ENCODE data around the gene TPM4.

Gene TPM4

DNA sequence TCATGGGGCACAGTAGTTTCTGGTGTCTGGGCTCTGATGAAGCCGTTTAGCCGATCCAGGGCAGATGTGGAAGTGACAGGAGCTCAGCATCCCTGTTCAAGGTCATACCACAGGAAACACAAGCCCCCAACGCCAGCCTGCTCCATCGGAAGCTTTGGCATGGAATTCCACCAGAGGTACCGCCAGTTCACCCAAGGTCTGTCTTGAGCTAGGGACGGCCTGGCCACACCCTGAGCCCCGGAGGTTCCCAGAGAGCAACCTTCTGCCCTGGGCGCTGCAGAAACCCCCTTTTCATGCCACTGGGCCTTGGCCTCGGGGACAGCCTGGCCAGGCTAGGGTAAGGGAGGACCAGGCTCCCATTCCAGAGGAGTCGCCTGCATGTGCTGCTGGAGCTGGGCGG, 39.4 kb upstream of the TPM4 start:
- intact Hi-C loops (cut with micrococcal nuclease), result no loop called here
- H3K4me1 Mint-ChIP-seq (ENCODE audit: low read depth), result peaks cover 8% of the 10 kb centered on the region
- no peak overlapping the region for H3K4me3 Mint-ChIP-seq
- no peaks in the 10 kb centered on the region for H3K9me3 Mint-ChIP-seq
- H3K27ac Mint-ChIP-seq, result no peak overlapping the region
- H3K27me3 Mint-ChIP-seq, result no peaks in the 10 kb centered on the region
- no peaks in the 10 kb centered on the region for H3K36me3 Mint-ChIP-seq (ENCODE audit: low read depth)

DNA sequence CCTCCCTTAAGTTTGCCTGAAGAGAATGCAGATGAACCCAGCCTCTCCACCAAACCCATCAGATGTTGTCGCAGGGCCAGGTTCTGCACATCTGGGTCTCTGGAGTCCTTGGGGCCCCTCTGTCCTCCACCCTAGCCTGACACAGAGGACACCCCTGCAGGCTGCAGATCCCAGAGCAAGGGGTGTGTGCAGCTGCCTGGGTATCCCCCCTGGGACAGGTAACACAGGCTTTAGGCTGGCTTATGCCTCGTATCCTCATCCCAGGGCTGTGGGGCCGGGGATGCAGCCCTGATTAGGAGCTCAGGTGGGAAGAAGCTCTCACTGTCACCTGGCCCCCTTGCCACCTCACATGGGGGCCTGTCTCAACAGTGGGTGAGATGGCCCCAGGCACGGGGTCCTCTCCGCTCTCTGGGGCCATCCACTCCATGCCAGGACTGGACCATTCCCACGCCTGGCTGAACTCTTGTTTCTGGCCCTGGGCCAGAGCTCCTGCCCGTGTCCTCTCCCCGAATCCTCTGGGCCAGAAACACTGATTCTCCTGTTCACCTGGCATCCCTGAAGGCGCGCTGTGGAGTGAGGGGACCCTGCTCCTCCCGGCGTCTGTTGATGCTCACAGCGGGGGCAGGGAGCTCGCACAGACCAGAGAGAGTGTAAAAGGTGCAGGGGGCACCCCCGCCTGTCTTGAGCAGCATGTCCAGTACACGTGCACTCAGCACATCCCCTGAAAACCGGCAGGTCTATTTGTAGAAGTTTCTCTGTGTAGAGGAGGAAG, 38.7 kb upstream of the TPM4 start:
- no peak overlapping the region for H3K4me3 Mint-ChIP-seq
- intact Hi-C loops (cut with micrococcal nuclease), result no loop called here
- H3K4me1 Mint-ChIP-seq (ENCODE audit: low read depth), result peaks cover 8% of the 10 kb centered on the region

DNA sequence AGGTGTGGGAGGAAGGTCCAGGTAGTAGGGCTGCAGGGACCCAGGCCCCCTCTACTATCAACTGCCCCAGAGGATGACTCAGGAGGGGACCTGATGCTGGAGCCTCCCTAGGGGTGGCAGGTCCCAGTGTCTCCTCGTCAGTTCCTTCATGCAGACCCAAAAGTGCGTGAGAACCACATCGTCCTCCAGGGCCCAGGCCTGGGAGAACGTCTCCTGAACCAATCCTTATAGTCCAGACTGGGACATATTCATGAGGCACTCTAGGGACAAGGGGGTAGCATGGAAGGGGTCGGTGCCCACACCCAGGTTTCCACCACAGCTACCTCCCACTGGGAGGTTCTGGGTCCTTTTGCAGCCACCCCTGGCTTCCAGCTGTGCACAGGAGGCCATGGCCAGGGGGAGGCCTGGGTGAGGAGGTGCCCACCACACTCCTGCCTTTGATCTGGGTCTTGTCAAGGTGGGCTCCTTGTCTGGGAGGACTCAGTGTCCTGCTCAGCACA, 38.0 kb upstream of the TPM4 start:
- Mint-ChIP-seq H3K27me3 (peaks cover 6% of the 10 kb centered on the region), H3K4me3 (no peak overlapping the region), H3K36me3 (ENCODE audit: low read depth) (no peaks in the 10 kb centered on the region), H3K9me3 (no peaks in the 10 kb centered on the region), H3K27ac (no peak overlapping the region), H3K4me1 (ENCODE audit: low read depth) (peaks cover 8% of the 10 kb centered on the region)
- intact Hi-C loops (cut with micrococcal nuclease), result no loop called here

More for the DNA sequence above, 38.7 kb upstream of the TPM4 start:
- H3K36me3 Mint-ChIP-seq (ENCODE audit: low read depth), result no peaks in the 10 kb centered on the region
- no peaks in the 10 kb centered on the region for H3K9me3 Mint-ChIP-seq
- peaks cover 3% of the 10 kb centered on the region for H3K27me3 Mint-ChIP-seq
- no peak overlapping the region for H3K27ac Mint-ChIP-seq

- no peaks in the 10 kb centered on the region for H3K36me3 Mint-ChIP-seq (ENCODE audit: low read depth)
- peaks cover 8% of the 10 kb centered on the region for H3K4me1 Mint-ChIP-seq (ENCODE audit: low read depth)
- no peak overlapping the region for H3K27ac Mint-ChIP-seq
- no peaks in the 10 kb centered on the region for H3K9me3 Mint-ChIP-seq
- peaks cover 6% of the 10 kb centered on the region for H3K27me3 Mint-ChIP-seq
- H3K4me3 Mint-ChIP-seq, result no peak overlapping the region
- intact Hi-C loops (cut with micrococcal nuclease), result no loop called here
Measured at GRCh38 chr19:16039081-16039480, 37.2 kb upstream of the TPM4 start.

DNA sequence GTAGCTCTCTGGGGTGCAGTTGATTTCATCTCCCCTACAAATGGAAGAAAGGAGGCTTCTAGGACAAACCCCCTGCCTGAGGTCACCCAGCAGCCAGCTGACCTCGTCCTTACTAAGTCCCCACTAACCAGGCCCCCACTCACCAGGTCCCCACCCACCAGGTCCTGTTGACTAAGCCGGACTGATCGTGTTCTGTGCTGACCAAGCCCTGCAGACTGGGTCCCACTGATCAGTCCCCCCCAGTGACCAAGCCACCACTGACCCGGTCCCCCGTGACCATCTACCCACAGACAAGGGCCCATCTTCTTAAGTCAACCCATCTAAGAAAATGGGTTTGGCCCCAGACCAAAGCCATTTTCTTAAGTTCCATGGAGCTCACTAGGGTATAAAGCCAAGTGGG, 36.8 kb upstream of the TPM4 start:
- no peak overlapping the region for H3K27ac Mint-ChIP-seq
- no peaks in the 10 kb centered on the region for H3K9me3 Mint-ChIP-seq
- H3K27me3 Mint-ChIP-seq, result peaks cover 6% of the 10 kb centered on the region
- H3K4me3 Mint-ChIP-seq, result no peak overlapping the region
- H3K36me3 Mint-ChIP-seq (ENCODE audit: low read depth), result no peaks in the 10 kb centered on the region
- H3K4me1 Mint-ChIP-seq (ENCODE audit: low read depth), result peaks cover 8% of the 10 kb centered on the region
- intact Hi-C loops (cut with micrococcal nuclease), result no loop called here

GRCh38 chr19:16040642-16041041, 35.7 kb upstream of the TPM4 start:
- Mint-ChIP-seq H3K27ac (peak overlapping the region; percentile 23), H3K36me3 (ENCODE audit: low read depth) (no peaks in the 10 kb centered on the region), H3K27me3 (peaks cover 6% of the 10 kb centered on the region), H3K4me1 (ENCODE audit: low read depth) (peaks cover 8% of the 10 kb centered on the region), H3K4me3 (no peak overlapping the region), H3K9me3 (no peaks in the 10 kb centered on the region)
- intact Hi-C loops (cut with micrococcal nuclease), result loop anchor here (1.0 to 5.0 kb wide), 3 partner anchors 72 to 413 kb away; partner anchors contain the start of gene RAB8A

DNA sequence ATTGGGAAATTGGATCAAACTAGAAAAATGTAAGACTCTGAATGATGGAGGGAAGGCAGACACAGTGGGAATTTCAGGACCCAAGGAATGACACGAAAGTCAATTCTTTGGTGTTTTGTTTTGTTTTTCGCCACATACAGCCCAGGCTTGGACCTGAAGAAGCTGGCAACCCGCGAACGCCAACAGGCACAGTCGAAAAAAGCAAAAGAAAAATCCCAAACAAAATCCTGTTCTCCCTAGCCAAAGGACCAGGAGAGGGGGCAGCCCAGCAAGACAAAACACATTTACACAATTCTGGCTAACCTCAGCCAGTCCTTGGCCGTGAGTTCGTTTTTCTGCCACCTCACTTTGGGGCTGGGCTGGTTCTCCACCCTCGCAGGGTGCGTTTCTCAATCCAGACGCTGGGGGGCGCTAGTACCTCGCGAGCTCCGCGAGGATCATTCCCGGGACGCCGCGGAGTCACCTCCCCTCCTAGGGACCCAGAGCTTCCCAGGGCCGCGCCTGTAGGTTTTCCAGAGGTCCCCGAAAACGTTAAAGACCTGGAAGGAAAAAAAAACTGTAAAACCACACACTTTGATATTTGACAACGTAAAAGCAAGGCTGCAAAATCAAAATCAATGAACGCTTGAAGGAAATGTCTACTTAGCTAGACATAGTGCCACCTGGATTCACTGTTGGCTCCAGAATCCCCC, 34.9 kb upstream of the TPM4 start:
- intact Hi-C loops (cut with micrococcal nuclease), result loop anchor here (1.0 to 5.0 kb wide), 3 partner anchors 71 to 414 kb away; partner anchors contain the start of gene RAB8A
- no peak overlapping the region for H3K27ac Mint-ChIP-seq

DNA sequence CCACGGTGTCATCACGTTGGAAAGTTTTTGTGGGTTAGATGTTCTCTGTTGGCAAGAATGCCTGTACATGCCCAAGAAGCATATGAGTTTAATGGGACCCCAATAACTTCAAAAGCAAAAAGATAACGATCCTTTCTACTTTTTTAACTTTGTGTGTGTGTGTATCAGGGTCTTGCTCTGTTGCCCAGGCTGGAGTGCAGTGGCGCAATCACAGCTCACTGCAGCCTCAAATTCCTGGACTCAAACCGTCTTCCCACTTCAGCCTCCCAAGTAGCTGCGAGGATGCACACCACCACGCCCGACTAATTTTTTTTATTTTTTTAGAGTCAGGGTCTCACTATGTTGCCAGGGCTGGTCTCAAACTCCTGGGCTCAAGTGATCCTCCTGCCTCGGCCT, 34.3 kb upstream of the TPM4 start:
- Mint-ChIP-seq H3K4me1 (ENCODE audit: low read depth) (peaks cover 8% of the 10 kb centered on the region), H3K27ac (no peak overlapping the region), H3K27me3 (peaks cover 6% of the 10 kb centered on the region), H3K9me3 (no peaks in the 10 kb centered on the region), H3K36me3 (ENCODE audit: low read depth) (no peaks in the 10 kb centered on the region), H3K4me3 (no peak overlapping the region)
- intact Hi-C loops (cut with micrococcal nuclease), result loop anchor here (1.0 to 5.0 kb wide), 3 partner anchors 70 to 415 kb away; partner anchors contain the start of gene RAB8A

More for the DNA sequence above, 34.9 kb upstream of the TPM4 start:
- H3K4me3 Mint-ChIP-seq, result peak overlapping the region; percentile 6
- no peaks in the 10 kb centered on the region for H3K9me3 Mint-ChIP-seq
- H3K27me3 Mint-ChIP-seq, result peaks cover 6% of the 10 kb centered on the region
- peaks cover 8% of the 10 kb centered on the region for H3K4me1 Mint-ChIP-seq (ENCODE audit: low read depth)
- H3K36me3 Mint-ChIP-seq (ENCODE audit: low read depth), result no peaks in the 10 kb centered on the region

DNA sequence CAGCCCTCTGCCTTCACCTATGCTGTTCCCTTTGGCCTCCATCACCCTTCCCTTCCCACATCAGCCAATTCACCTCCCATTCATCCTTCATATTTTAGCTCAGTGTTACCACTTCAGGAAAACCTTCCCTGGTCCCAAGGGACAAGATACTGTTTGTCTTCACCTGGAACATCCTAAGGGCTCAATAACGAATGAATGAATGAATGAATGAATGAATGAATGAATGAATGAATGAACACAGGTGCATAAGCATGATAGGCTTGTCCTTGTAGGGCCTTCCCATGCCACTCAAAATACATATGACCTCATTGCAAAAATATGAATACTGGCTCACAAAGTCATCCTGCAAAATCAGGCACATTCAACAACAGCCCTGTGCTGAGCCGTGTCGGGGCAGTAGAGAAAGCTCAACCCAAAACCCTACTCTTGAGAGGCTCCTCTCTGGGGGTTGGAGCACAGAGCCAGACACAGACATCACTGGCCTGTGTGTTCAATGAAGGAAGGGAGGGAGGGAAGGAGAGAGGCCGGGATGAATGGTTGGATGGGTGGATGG, 33.7 kb upstream of the TPM4 start:
- intact Hi-C loops (cut with micrococcal nuclease), result loop anchor here (5.0 kb wide), 2 partner anchors 70 to 415 kb away; partner anchors contain the start of gene RAB8A

GRCh38 chr19:16043156-16043757, 33.0 kb upstream of the TPM4 start:
- Mint-ChIP-seq H3K9me3 (no peaks in the 10 kb centered on the region), H3K27me3 (peaks cover 8% of the 10 kb centered on the region), H3K36me3 (ENCODE audit: low read depth) (no peaks in the 10 kb centered on the region), H3K27ac (no peak overlapping the region), H3K4me1 (ENCODE audit: low read depth) (peaks cover 8% of the 10 kb centered on the region), H3K4me3 (no peak overlapping the region)
- intact Hi-C loops (cut with micrococcal nuclease), result loop anchor here (5.0 kb wide), 2 partner anchors 69 to 416 kb away; partner anchors contain the start of gene RAB8A

More for the DNA sequence above, 33.7 kb upstream of the TPM4 start:
- H3K9me3 Mint-ChIP-seq, result no peaks in the 10 kb centered on the region
- H3K4me1 Mint-ChIP-seq (ENCODE audit: low read depth), result peaks cover 8% of the 10 kb centered on the region
- H3K27ac Mint-ChIP-seq, result no peak overlapping the region
- peaks cover 6% of the 10 kb centered on the region for H3K27me3 Mint-ChIP-seq
- no peak overlapping the region for H3K4me3 Mint-ChIP-seq
- H3K36me3 Mint-ChIP-seq (ENCODE audit: low read depth), result no peaks in the 10 kb centered on the region

DNA sequence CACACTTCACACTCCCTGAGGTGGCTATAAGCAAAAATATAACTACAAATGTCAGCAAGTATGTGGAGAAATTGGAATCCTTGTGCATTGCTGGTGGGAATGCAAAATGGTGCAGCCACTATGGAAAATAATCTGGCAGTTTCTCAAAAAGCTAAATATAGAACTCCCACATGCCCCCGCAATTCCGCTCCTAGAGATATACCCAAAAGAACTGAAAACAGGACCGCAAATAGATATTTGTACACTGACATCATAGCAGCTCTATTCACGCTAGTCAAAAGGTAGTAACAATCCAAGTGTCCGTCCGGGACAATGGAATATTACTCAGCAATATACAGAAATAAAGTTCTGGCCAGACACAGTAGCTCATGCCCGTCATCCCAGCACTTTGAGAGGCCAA, 31.5 kb upstream of the TPM4 start:
- Mint-ChIP-seq H3K36me3 (ENCODE audit: low read depth) (no peaks in the 10 kb centered on the region), H3K4me1 (ENCODE audit: low read depth) (peaks cover 8% of the 10 kb centered on the region), H3K27me3 (peaks cover 10% of the 10 kb centered on the region), H3K27ac (no peak overlapping the region), H3K9me3 (no peaks in the 10 kb centered on the region), H3K4me3 (no peak overlapping the region)
- intact Hi-C loops (cut with micrococcal nuclease), result loop anchor here (5.0 kb wide), 2 partner anchors 68 to 417 kb away; partner anchors contain the start of gene RAB8A

DNA sequence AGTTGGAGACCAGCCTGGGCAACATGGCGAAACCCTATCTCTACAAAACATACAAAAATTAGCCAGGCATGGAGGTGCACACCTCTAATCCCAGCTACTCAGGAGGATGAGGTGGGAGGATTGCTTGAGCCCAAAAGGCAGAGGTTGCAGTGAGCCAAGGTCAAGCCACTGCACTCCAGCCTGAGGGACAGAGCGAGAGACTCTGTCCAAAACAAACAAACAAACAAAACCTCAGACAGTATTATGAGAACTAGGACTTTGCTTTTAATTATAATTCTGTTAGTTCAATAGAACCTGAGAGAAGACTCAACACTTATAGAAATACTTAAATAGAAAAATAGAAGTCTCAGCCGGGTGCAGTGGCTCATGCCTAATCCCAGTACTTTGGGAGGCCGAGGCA, 31.1 kb upstream of the TPM4 start:
- Mint-ChIP-seq H3K27ac (no peak overlapping the region), H3K4me1 (ENCODE audit: low read depth) (peaks cover 8% of the 10 kb centered on the region), H3K9me3 (no peaks in the 10 kb centered on the region), H3K4me3 (no peak overlapping the region), H3K27me3 (peaks cover 11% of the 10 kb centered on the region), H3K36me3 (ENCODE audit: low read depth) (no peaks in the 10 kb centered on the region)
- intact Hi-C loops (cut with micrococcal nuclease), result no loop called here

DNA sequence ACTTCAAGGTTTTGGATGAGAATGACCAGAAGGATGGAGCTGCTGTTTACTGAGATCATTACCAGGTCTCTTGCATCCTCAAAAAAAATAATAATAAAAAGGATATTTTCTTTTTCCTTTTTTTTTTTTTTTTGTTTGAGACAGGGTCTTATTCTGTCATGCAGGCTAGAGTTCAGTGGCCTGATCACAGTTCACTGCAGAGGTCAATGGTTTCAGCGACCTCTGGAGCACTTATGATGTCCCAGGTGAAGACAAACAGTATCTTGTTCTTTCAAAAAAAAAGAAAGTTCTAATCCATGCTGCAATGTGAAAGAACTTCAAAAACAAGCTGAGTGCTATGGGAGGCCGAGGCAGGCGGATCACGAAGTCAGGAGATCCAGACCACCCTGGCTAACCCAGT, 30.4 kb upstream of the TPM4 start:
- H3K4me1 Mint-ChIP-seq (ENCODE audit: low read depth), result peaks cover 8% of the 10 kb centered on the region
- H3K4me3 Mint-ChIP-seq, result no peak overlapping the region
- H3K27me3 Mint-ChIP-seq, result peaks cover 14% of the 10 kb centered on the region
- intact Hi-C loops (cut with micrococcal nuclease), result no loop called here
- H3K27ac Mint-ChIP-seq, result no peak overlapping the region
- H3K36me3 Mint-ChIP-seq (ENCODE audit: low read depth), result no peaks in the 10 kb centered on the region
- H3K9me3 Mint-ChIP-seq, result no peaks in the 10 kb centered on the region
